ENCODE measurements around the gene MARCHF6. TPM values are rescaled to one million over a fixed set of nuclear protein-coding genes. Genes with fewer than 3 reads are reported as not detected.
"Not testable (repeated sequence)": the region's sequence is repeated elsewhere in the genome, so short reads cannot be mapped to it uniquely, and the experiment has no call there.

MARCHF6 gene
- total and polyA plus RNA-seq, 2 experiments from 2014 or later: 70.8 to 77.5 TPM

GRCh38 chr5:10344461-10345106, 8.9 kb upstream of the MARCHF6 start:
- not testable (repeated sequence) for H3K36me3 Mint-ChIP-seq (ENCODE audit: low read depth); H3K9me3 Mint-ChIP-seq; H3K27ac ChIP-seq (ENCODE audit: low read depth); H3K27ac Mint-ChIP-seq; H3K4me1 Mint-ChIP-seq; H3K4me2 ChIP-seq; H3K9me2 ChIP-seq (ENCODE audit: insufficient read depth); H3K4me3 Mint-ChIP-seq; DNase-seq (ENCODE audit: low spot score); H3K4me1 ChIP-seq (ENCODE audit: insufficient read depth); H3K27me3 Mint-ChIP-seq (ENCODE audit: insufficient read depth, low read depth, poor library complexity); H2AFZ ChIP-seq; H4K20me1 ChIP-seq (replicated peaks; ENCODE audit: insufficient read depth); H3K36me3 ChIP-seq (ENCODE audit: insufficient read depth); H3K79me2 ChIP-seq (replicated peaks; ENCODE audit: insufficient read depth); H3K4me3 ChIP-seq; ATAC-seq; H3K27me3 ChIP-seq (ENCODE audit: insufficient read depth); H3F3A ChIP-seq (replicated peaks; ENCODE audit: low read depth)

DNA sequence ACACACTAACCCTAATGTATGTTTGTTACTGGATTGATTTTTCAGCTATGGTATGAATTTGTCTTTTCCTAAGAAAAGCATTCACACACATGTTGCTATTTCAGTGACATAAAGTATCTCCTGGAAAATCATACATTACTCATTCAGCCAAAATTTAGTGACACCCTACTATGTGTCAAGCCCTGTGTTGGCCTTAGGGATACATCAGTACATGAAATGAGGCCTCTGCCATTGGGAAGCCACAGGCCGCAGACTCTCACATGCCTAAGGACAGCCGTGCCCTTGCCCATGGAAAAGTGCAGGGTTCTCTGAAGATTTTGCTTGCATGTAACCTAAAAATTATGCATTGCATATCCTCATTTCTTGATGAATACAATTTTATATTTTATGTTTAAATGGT, 5.2 kb upstream of the MARCHF6 start:
- peaks cover 9% of the 10 kb centered on the region; the same call in 1 of the 2 replicates for H3F3A ChIP-seq (replicated peaks; ENCODE audit: low read depth)
- no peaks in the 10 kb centered on the region for H3K9me2 ChIP-seq (ENCODE audit: insufficient read depth)
- TF ChIP-seq, protein P1, sequence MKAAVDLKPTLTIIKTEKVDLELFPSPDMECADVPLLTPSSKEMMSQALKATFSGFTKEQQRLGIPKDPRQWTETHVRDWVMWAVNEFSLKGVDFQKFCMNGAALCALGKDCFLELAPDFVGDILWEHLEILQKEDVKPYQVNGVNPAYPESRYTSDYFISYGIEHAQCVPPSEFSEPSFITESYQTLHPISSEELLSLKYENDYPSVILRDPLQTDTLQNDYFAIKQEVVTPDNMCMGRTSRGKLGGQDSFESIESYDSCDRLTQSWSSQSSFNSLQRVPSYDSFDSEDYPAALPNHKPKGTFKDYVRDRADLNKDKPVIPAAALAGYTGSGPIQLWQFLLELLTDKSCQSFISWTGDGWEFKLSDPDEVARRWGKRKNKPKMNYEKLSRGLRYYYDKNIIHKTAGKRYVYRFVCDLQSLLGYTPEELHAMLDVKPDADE (IDR thresholded peaks at IDR 0.05): no peak
- TF ChIP-seq, protein P2, sequence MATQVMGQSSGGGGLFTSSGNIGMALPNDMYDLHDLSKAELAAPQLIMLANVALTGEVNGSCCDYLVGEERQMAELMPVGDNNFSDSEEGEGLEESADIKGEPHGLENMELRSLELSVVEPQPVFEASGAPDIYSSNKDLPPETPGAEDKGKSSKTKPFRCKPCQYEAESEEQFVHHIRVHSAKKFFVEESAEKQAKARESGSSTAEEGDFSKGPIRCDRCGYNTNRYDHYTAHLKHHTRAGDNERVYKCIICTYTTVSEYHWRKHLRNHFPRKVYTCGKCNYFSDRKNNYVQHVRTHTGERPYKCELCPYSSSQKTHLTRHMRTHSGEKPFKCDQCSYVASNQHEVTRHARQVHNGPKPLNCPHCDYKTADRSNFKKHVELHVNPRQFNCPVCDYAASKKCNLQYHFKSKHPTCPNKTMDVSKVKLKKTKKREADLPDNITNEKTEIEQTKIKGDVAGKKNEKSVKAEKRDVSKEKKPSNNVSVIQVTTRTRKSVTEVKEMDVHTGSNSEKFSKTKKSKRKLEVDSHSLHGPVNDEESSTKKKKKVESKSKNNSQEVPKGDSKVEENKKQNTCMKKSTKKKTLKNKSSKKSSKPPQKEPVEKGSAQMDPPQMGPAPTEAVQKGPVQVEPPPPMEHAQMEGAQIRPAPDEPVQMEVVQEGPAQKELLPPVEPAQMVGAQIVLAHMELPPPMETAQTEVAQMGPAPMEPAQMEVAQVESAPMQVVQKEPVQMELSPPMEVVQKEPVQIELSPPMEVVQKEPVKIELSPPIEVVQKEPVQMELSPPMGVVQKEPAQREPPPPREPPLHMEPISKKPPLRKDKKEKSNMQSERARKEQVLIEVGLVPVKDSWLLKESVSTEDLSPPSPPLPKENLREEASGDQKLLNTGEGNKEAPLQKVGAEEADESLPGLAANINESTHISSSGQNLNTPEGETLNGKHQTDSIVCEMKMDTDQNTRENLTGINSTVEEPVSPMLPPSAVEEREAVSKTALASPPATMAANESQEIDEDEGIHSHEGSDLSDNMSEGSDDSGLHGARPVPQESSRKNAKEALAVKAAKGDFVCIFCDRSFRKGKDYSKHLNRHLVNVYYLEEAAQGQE (IDR thresholded peaks at IDR 0.05; ENCODE audit: unreplicated experiment): no peak
- TF ChIP-seq EZH2phosphoT487 (IDR thresholded peaks at IDR 0.05; ENCODE audit: unreplicated experiment) (no peak), NANOG (IDR thresholded peaks at IDR 0.05; ENCODE audit: borderline replicate concordance) (no peak), POLR2AphosphoS5 (IDR thresholded peaks at IDR 0.05; ENCODE audit: low read depth) (no peak), EZH2 (IDR thresholded peaks at IDR 0.05; ENCODE audit: low read depth, unreplicated experiment) (no peak)
- TF ChIP-seq, protein P3, sequence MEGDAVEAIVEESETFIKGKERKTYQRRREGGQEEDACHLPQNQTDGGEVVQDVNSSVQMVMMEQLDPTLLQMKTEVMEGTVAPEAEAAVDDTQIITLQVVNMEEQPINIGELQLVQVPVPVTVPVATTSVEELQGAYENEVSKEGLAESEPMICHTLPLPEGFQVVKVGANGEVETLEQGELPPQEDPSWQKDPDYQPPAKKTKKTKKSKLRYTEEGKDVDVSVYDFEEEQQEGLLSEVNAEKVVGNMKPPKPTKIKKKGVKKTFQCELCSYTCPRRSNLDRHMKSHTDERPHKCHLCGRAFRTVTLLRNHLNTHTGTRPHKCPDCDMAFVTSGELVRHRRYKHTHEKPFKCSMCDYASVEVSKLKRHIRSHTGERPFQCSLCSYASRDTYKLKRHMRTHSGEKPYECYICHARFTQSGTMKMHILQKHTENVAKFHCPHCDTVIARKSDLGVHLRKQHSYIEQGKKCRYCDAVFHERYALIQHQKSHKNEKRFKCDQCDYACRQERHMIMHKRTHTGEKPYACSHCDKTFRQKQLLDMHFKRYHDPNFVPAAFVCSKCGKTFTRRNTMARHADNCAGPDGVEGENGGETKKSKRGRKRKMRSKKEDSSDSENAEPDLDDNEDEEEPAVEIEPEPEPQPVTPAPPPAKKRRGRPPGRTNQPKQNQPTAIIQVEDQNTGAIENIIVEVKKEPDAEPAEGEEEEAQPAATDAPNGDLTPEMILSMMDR (conservative IDR thresholded peaks at IDR 0.05; ENCODE audit: low read depth in 2 of 2): no peak
- no peak overlapping the region for H3K4me3 Mint-ChIP-seq
- H3K27me3 ChIP-seq (ENCODE audit: insufficient read depth): peaks cover 10% of the 10 kb centered on the region
- no peak overlapping the region for H3K27ac ChIP-seq (ENCODE audit: low read depth)
- H3K27ac Mint-ChIP-seq: no peak overlapping the region
- H3K36me3 Mint-ChIP-seq (ENCODE audit: low read depth): no peaks in the 10 kb centered on the region
- H3K27me3 Mint-ChIP-seq (ENCODE audit: insufficient read depth, low read depth, poor library complexity): peaks cover 14% of the 10 kb centered on the region
- ATAC-seq: no peak
- H4K20me1 ChIP-seq (replicated peaks; ENCODE audit: insufficient read depth): no peaks in the 10 kb centered on the region
- no peaks in the 10 kb centered on the region for H3K9me3 Mint-ChIP-seq
- no peaks in the 10 kb centered on the region for H3K79me2 ChIP-seq (replicated peaks; ENCODE audit: insufficient read depth)
- peaks cover 14% of the 10 kb centered on the region for H3K4me1 ChIP-seq (ENCODE audit: insufficient read depth)
- H2AFZ ChIP-seq: no peak overlapping the region
- H3K4me3 ChIP-seq: no peak overlapping the region
- H3K4me1 Mint-ChIP-seq: peaks cover 14% of the 10 kb centered on the region
- no peaks in the 10 kb centered on the region for H3K36me3 ChIP-seq (ENCODE audit: insufficient read depth)
- DNase-seq (ENCODE audit: low spot score): no peak
- no peak overlapping the region for H3K4me2 ChIP-seq

Data from GM23338 (cell line).